Smooth muscle cell (in vitro differentiated cells): ENCODE data around the gene ARHGEF5. TPM values are rescaled to one million over a fixed set of nuclear protein-coding genes. Genes with fewer than 3 reads are reported as not detected.

Experiments used
- DNase-seq: peaks from one replicate; lab custom pipeline; 2025; ENCODE audit not compliant: unreplicated experiment; lab: John Stamatoyannopoulos, UW
- H2AFZ ChIP-seq: fragments of 200-600 bp; sonication (generic); 2 replicates; pipeline ENCODE4 v1.6.0; 2016; ENCODE audit warnings: antibody characterized with exemption, low read depth, mild to moderate bottlenecking
- H3F3A ChIP-seq: fragments of 200-600 bp; sonication (generic); 2 replicates; pipeline ENCODE4 v1.6.0; 2017; ENCODE audit warnings: antibody characterized with exemption, low read depth
- H3K27ac ChIP-seq: fragments of 200-600 bp; sonication (generic); 2 replicates; pipeline ENCODE4 v1.5.1; 2016; ENCODE audit warnings: low read depth, mild to moderate bottlenecking
- H3K27me3 ChIP-seq: fragments of 200-600 bp; sonication (generic); 2 replicates; pipeline ENCODE4 v1.6.1; 2016; ENCODE audit warnings: low read depth, mild to moderate bottlenecking
- H3K36me3 ChIP-seq: fragments of 200-600 bp; sonication (generic); 2 replicates; pipeline ENCODE4 v1.5.1; 2016; ENCODE audit warnings: low read depth
- H3K4me1 ChIP-seq: fragments of 200-600 bp; sonication (generic); 2 replicates; pipeline ENCODE4 v1.5.1; 2016; ENCODE audit warnings: low read depth
- H3K4me2 ChIP-seq: fragments of 200-600 bp; sonication (generic); 2 replicates; pipeline ENCODE4 v1.6.0; 2016; ENCODE audit warnings: mild to moderate bottlenecking
- H3K4me3 ChIP-seq: fragments of 200-600 bp; sonication (generic); 2 replicates; pipeline ENCODE4 v1.5.1; 2016; ENCODE audit warnings: mild to moderate bottlenecking
- H3K79me2 ChIP-seq: fragments of 200-600 bp; sonication (generic); 2 replicates; pipeline ENCODE4 v1.6.0; 2016; ENCODE audit warnings: low read depth, mild to moderate bottlenecking
- H3K9ac ChIP-seq: fragments of 200-600 bp; sonication (generic); 2 replicates; pipeline ENCODE4 v1.6.0; 2016; ENCODE audit warnings: low read depth
- H3K9me3 ChIP-seq: fragments of 200-600 bp; sonication (generic); replicated peaks from 2 replicates; pipeline ENCODE4 v1.5.1; 2016; ENCODE audit warnings: low read depth
- H4K20me1 ChIP-seq: fragments of 200-600 bp; sonication (generic); 2 replicates; pipeline ENCODE4 v1.6.0; 2016; ENCODE audit warnings: low read depth
- CTCF ChIP-seq: fragments of 200-600 bp; sonication (generic); IDR thresholded peaks from 2 replicates; pipeline ENCODE4 v1.5.1; 2017; ENCODE audit warnings: borderline replicate concordance, mild to moderate bottlenecking, antibody characterized with exemption; ENCODE audit not compliant: insufficient read depth, poor library complexity, severe bottlenecking
- WGBS: methylation state at CpG from one replicate; pipeline ENCODE4 v1.1.7; 2016; ENCODE audit warnings: low lambda C conversion rate; 5-methylcytosine and 5-hydroxymethylcytosine counted together
- polyA plus RNA-seq: library from polyadenylated mRNA; unstranded; fragments of >200 nt; fragmentation: Nextera tagmentation; extraction: Ambion mirVana; gene quantifications from 2 replicates; pipeline ENCODE4 v1.2.1, GENCODE V29; 2016
- total RNA-seq: library from RNA; depleted of rRNA; stranded (reverse); fragments of >200 nt; gene quantifications from 2 replicates; pipeline ENCODE4 v1.2.3, GENCODE V29; 2014

ARHGEF5 gene
- total and polyA plus RNA-seq, 2 experiments from 2014 or later = 3.7 to 12.1 TPM

GRCh38 chr7:144390481-144390880, 35.3 kb downstream of the ARHGEF5 start:
- no peak overlapping the region for H3K9ac ChIP-seq
- no peak overlapping the region for H2AFZ ChIP-seq
- no peak for TF ChIP-seq CTCF

DNA sequence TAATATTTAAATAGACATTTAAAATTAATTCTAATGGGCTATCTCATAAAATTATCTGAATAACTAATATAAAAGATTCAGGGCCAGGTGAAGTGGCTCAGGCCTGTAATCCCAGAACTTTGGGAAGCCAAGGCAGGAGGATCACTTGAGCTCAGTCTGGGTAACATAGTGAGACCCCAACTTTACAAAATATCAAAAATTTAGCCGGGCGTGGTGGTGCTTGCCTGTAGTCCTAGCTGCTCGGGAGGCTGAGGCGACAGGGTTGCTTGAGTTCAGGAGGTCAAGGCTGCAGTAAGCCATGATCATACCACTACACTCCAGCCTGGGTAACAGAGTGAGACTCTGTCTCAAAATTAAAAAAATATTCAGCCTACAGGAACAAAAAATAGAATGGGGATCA, 35.8 kb downstream of the ARHGEF5 start:
- Histone ChIP-seq H3F3A (no peaks in the 10 kb centered on the region), H3K27ac (no peak overlapping the region), H4K20me1 (no peaks in the 10 kb centered on the region), H3K9ac (no peak overlapping the region), H3K4me3 (no peak overlapping the region), H3K4me1 (no peaks in the 10 kb centered on the region), H3K4me2 (no peak overlapping the region), H3K79me2 (no peaks in the 10 kb centered on the region), H3K36me3 (no peaks in the 10 kb centered on the region), H2AFZ (no peak overlapping the region), H3K9me3 (no peaks in the 10 kb centered on the region), H3K27me3 (no peaks in the 10 kb centered on the region)
- no peak for DNase-seq
- 96% methylated on average over 4 of the region's 4 CpGs for WGBS
- TF ChIP-seq CTCF = no peak

More at GRCh38 chr7:144390481-144390880, 35.3 kb downstream of the ARHGEF5 start:
- no peak overlapping the region for H3K4me2 ChIP-seq
- DNase-seq = no peak
- WGBS = 75% methylated on average over 7 of the region's 7 CpGs
- no peaks in the 10 kb centered on the region for H3K4me1 ChIP-seq
- H3K9me3 ChIP-seq = no peaks in the 10 kb centered on the region
- H3K79me2 ChIP-seq = no peaks in the 10 kb centered on the region
- H3K4me3 ChIP-seq = no peak overlapping the region
- no peaks in the 10 kb centered on the region for H3K36me3 ChIP-seq
- no peak overlapping the region for H3K27ac ChIP-seq
- no peaks in the 10 kb centered on the region for H4K20me1 ChIP-seq
- H3F3A ChIP-seq = no peaks in the 10 kb centered on the region
- H3K27me3 ChIP-seq = no peaks in the 10 kb centered on the region

DNA sequence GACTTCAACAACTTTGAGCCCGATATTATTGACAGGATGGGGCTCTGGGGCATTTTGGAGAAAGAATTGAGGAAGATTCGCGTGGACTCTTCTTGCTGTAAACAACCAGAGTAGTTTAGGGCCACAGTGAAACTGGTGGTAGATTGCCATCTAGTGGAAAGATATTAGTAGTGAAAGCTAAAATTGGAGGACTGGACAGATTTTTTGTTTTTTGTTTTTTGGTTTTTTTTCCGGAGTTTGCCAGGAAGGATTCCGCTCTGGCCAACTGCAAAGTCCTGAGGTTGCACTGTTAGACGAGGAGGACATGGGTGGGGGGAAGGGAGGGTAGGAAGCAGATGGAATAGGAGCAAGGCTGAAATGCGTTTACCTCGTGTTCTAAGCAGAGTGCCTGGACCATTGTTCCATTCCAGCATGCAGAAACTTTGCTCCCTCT, 36.6 kb downstream of the ARHGEF5 start:
- peak overlapping the region; percentile 60 for H3K4me2 ChIP-seq
- no peak overlapping the region for H3K27ac ChIP-seq
- H3K9me3 ChIP-seq = no peaks in the 10 kb centered on the region
- no peaks in the 10 kb centered on the region for H3K4me1 ChIP-seq
- peak overlapping the region; percentile 44 for H2AFZ ChIP-seq
- H3K27me3 ChIP-seq = no peaks in the 10 kb centered on the region
- H3K36me3 ChIP-seq = no peaks in the 10 kb centered on the region
- 25% methylated on average over 8 of the region's 8 CpGs for WGBS
- H3K4me3 ChIP-seq = no peak overlapping the region
- H3K79me2 ChIP-seq = no peaks in the 10 kb centered on the region
- TF ChIP-seq CTCF = peak; percentile 77
- H3F3A ChIP-seq = no peaks in the 10 kb centered on the region
- H3K9ac ChIP-seq = no peak overlapping the region
- DNase-seq = no peak
- no peaks in the 10 kb centered on the region for H4K20me1 ChIP-seq

- Histone ChIP-seq H2AFZ (no peak overlapping the region), H3K9ac (no peak overlapping the region), H3K27me3 (no peaks in the 10 kb centered on the region), H3K27ac (no peak overlapping the region), H3K36me3 (no peaks in the 10 kb centered on the region), H4K20me1 (no peaks in the 10 kb centered on the region), H3K4me1 (no peaks in the 10 kb centered on the region), H3F3A (no peaks in the 10 kb centered on the region), H3K79me2 (no peaks in the 10 kb centered on the region), H3K9me3 (no peaks in the 10 kb centered on the region), H3K4me2 (no peak overlapping the region), H3K4me3 (no peak overlapping the region)
- no peak for DNase-seq
- TF ChIP-seq CTCF = no peak
- WGBS = 87% methylated on average over 4 of the region's 4 CpGs
Measured at GRCh38 chr7:144397086-144397485, 41.9 kb downstream of the ARHGEF5 start.
